ENCODE data around the gene TBCB.

DNA sequence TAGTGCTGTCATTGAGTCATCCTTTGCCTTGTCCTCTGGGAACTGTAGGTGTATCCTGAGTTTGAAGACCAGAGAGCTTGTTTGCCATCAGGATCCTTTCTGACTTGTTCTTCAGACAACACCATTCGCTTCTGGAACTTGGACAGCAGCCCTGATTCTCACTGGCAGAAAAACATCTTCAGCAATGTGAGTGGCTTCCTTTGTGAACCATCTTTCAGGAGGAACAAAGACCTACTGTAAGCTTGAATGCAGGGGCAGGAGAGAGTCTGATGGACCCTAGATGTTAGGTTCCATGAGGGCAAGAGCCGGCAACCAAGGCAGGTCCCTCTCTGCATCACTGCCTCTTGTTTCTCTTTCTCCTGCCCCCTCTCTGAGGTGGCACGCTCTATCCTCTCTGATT is 33.9 kb upstream of the TBCB start:
- TF ChIP-seq TCF3 (CRISPR knock-in tag; IDR thresholded peaks at IDR 0.05) (no peak), MAFK (IDR thresholded peaks at IDR 0.05; ENCODE audit: low read length) (no peak), SMC3 (conservative IDR thresholded peaks at IDR 0.05; ENCODE audit: insufficient read depth, low read depth, low read length) (no peak), HDGF (IDR thresholded peaks at IDR 0.05) (no peak), RAD21 (CRISPR knock-in tag; conservative IDR thresholded peaks at IDR 0.05 in 1 of 2, IDR thresholded peaks at IDR 0.05 in 1 of 2) (no peak), POLR2A (conservative IDR thresholded peaks at IDR 0.05) (no peak), NFIX (CRISPR knock-in tag; IDR thresholded peaks at IDR 0.05; ENCODE audit: low read depth) (no peak), ZNF274 (IDR thresholded peaks at IDR 0.05; ENCODE audit: borderline replicate concordance, low read depth, low read length) (no peak), TCF7L2 (IDR thresholded peaks at IDR 0.05; ENCODE audit: low read depth, low read length) (no peak), SPI1 (IDR thresholded peaks at IDR 0.05; ENCODE audit: borderline replicate concordance, low read depth, low read length) (no peak), SMARCE1 (IDR thresholded peaks at IDR 0.05) (no peak), POLR2AphosphoS5 (IDR thresholded peaks at IDR 0.05; ENCODE audit: control insufficient read depth, insufficient read depth, low read depth, low read length) (no peak)
- TF ChIP-seq, protein P1, sequence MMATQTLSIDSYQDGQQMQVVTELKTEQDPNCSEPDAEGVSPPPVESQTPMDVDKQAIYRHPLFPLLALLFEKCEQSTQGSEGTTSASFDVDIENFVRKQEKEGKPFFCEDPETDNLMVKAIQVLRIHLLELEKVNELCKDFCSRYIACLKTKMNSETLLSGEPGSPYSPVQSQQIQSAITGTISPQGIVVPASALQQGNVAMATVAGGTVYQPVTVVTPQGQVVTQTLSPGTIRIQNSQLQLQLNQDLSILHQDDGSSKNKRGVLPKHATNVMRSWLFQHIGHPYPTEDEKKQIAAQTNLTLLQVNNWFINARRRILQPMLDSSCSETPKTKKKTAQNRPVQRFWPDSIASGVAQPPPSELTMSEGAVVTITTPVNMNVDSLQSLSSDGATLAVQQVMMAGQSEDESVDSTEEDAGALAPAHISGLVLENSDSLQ (IDR thresholded peaks at IDR 0.05): no peak
- TF ChIP-seq, protein P2, sequence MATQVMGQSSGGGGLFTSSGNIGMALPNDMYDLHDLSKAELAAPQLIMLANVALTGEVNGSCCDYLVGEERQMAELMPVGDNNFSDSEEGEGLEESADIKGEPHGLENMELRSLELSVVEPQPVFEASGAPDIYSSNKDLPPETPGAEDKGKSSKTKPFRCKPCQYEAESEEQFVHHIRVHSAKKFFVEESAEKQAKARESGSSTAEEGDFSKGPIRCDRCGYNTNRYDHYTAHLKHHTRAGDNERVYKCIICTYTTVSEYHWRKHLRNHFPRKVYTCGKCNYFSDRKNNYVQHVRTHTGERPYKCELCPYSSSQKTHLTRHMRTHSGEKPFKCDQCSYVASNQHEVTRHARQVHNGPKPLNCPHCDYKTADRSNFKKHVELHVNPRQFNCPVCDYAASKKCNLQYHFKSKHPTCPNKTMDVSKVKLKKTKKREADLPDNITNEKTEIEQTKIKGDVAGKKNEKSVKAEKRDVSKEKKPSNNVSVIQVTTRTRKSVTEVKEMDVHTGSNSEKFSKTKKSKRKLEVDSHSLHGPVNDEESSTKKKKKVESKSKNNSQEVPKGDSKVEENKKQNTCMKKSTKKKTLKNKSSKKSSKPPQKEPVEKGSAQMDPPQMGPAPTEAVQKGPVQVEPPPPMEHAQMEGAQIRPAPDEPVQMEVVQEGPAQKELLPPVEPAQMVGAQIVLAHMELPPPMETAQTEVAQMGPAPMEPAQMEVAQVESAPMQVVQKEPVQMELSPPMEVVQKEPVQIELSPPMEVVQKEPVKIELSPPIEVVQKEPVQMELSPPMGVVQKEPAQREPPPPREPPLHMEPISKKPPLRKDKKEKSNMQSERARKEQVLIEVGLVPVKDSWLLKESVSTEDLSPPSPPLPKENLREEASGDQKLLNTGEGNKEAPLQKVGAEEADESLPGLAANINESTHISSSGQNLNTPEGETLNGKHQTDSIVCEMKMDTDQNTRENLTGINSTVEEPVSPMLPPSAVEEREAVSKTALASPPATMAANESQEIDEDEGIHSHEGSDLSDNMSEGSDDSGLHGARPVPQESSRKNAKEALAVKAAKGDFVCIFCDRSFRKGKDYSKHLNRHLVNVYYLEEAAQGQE (IDR thresholded peaks at IDR 0.05; ENCODE audit: borderline replicate concordance): no peak
- TF ChIP-seq, protein P2 (CRISPR knock-in tag; IDR thresholded peaks at IDR 0.05; ENCODE audit: low read depth): no peak

All from K562 (cell line).